ENCODE results near the gene HEBP1.

Gene HEBP1

GRCh38 chr12:12990700-12991468 is 9.2 kb downstream of the HEBP1 start:
- DNase-seq (ENCODE audit: low read depth in 2 of 2) = no peak

- DNase-seq (ENCODE audit: low read depth in 2 of 2) = no peak
Measured at GRCh38 chr12:12987421-12987820, 12.6 kb downstream of the HEBP1 start.

DNA sequence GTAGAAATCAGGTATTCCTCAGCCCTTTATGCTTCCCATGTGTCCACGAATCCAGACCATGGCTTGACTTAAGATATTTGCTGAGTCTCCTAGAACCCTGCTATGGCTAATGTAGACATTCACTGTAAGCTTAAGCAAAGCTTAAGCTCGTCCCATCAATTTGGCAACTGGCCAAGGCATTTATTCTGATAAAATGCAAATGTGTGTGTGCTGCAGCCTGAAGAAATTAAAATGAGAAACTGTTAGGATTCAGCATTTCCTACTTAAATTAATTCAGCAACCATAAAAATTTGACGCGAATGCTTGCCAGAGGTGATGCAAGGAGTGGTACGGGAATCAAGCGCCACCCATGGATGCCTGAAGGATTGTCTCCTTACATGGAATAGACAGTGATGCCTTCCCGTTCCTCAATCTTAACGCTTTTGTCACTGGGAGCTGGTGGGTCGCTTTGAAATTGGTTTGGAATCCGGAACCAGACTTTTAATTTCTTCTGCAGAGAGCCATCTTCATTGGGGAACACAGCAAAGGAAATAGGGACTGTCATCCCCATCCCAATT is 13.2 kb downstream of the HEBP1 start:
- no peak for DNase-seq (ENCODE audit: low read depth in 2 of 2)

DNA sequence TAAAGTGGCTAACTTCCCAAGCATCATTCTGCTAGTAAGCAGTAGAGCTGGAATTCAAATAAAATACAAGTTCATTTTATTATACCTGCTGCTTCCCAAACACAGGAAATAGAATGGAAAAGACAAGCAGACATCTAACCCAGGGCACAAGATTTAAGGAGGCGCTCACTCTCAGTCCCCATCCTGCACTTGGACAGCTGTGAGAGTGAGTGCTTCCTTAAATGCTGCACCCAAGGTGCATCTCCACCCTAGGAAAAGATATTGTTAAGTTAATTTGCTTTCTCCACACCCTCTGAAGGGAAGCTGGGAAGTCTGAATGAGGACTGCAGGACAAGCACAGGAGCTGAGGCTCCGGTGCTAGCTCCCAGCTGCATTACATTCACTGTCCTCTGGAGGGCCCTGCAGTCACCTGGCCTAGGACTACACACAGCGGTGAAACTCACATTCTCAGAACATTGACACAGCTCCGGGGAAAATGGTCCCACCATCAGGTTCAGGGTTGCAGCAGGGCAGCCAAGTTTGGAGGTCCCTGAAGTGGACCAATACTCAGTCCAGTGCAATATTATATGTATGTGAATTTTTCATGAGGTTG is 14.2 kb downstream of the HEBP1 start:
- DNase-seq (ENCODE audit: low read depth in 2 of 2) = no peak

DNA sequence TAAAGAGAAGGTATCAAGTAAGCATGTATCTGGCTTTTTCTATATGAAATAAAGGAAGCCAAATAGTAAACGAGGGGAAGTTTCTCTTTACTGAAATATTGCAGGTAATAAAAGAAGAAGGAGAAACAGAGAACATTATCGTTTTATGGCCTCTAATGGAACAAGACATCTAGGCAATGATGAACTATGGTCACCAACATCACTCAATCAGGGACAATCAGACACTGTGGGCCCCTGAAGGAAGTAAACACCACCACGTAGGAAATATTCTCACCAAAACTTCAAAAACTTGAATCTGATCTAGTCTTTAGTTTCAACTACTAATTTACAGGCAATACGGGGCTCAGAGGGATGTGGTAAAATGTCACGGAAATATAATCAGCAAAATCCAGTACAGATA is 15.9 kb downstream of the HEBP1 start:
- no peak for DNase-seq (ENCODE audit: low read depth in 2 of 2)

GRCh38 chr12:12983420-12984035 is 16.5 kb downstream of the HEBP1 start:
- DNase-seq (ENCODE audit: low read depth in 2 of 2) = no peak

DNA sequence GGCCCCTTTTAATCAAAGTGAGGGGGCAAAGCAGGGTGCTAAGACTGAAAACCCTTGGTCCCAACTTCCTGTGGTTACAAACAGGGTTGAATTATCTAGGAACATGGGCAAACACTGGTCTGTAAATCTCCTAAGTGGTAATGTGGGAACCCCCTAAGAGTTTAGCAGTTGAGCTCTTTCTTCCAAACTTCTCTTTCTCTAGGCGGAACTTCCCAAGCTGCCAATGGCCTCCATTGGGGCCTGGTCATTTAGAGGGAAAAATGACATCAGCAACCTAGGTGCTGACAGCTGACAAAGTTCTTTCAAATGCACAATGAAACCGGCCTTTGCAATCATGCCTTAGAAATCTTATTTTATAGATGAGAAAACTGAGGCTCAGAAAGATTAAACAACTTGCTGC is 17.7 kb downstream of the HEBP1 start:
- DNase-seq (ENCODE audit: low read depth in 2 of 2) = no peak

- DNase-seq (ENCODE audit: low read depth in 2 of 2) = no peak
Measured at GRCh38 chr12:12979731-12980259, 20.3 kb downstream of the HEBP1 start.

GRCh38 chr12:12979126-12979525 is 20.9 kb downstream of the HEBP1 start:
- no peak for DNase-seq (ENCODE audit: low read depth in 2 of 2)

DNA sequence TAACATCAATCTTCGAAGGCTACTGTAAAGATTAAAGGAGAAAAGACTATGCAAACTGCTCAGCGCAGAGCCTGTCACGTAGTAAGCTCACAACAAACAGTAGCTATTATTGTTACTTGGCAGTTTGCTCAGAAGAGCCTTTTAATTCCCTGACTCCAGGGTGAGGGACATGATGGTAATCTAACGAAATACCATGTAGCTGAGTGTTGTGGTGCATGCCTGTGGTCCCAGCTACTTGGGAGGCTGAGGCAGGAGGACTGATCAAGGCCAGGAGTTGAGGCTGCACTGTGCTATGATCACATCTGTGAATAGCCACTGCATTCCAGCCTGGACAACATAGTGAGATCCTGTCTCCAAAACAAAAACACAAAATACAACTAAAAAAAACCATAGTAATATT is 22.8 kb downstream of the HEBP1 start:
- DNase-seq (ENCODE audit: low read depth in 2 of 2) = no peak

DNA sequence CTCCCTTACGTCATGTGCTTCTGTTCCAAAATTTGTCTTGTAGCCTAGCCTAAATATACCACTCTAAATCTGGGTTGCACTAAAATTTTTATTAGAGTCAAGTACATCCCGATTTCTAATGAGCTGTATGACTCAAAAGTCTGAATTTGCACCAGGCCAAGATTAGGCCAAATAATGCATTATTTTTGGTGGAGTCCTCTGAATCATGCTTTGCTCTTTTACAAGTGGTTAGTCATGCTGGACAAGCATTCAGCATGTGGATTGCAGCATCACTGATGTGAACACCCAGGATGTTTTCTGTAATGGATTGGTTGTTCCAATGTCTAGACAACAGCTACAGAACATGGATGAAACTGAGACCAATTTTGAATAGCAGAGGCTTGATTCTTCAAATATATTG is 23.7 kb downstream of the HEBP1 start:
- DNase-seq (ENCODE audit: low read depth in 2 of 2) = no peak

DNA sequence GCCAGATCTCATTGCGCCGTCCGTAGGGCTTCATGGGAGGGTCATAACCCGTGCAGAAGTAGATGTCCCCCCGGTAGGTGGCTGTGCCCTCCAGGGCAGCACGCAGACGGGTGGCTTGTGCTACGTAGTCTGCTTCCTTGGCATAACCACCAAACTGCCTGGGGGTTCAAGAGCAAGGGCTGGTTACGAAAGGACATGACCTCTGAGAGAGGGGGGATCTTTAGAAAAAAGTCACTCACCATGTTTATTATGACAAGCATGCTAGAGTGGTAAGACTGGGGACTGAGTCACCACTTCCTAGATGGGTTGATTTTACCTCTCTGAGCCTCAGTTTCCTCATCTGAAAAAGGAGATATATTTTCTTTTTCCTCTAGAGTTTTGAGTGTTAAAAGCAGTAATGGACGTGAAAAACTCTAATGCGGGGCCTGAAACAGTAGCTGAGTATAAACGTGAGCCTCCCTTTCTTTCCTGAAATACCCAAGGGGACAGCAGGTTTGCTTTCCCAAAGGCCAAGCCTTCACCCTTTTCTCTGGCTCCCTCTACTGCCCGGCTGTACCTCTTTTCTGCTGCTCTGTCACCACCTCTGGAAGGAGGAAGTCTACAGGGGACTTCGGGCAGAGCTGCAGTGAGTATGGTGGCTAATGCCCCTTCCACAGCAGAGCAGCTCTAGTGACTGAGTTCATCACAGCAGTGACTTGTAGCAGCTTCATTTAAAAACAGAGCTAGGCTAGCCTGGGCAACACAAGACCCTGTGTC is 24.6 kb downstream of the HEBP1 start:
- DNase-seq (ENCODE audit: low read depth in 2 of 2) = no peak

GRCh38 chr12:12974211-12974610 is 25.9 kb downstream of the HEBP1 start:
- no peak for DNase-seq (ENCODE audit: low read depth in 2 of 2)

GRCh38 chr12:12973019-12973418 is 27.0 kb downstream of the HEBP1 start:
- no peak for DNase-seq (ENCODE audit: low read depth in 2 of 2)

- DNase-seq (ENCODE audit: low read depth in 2 of 2) = no peak
Measured at GRCh38 chr12:12965836-12966235, 34.2 kb downstream of the HEBP1 start.

DNA sequence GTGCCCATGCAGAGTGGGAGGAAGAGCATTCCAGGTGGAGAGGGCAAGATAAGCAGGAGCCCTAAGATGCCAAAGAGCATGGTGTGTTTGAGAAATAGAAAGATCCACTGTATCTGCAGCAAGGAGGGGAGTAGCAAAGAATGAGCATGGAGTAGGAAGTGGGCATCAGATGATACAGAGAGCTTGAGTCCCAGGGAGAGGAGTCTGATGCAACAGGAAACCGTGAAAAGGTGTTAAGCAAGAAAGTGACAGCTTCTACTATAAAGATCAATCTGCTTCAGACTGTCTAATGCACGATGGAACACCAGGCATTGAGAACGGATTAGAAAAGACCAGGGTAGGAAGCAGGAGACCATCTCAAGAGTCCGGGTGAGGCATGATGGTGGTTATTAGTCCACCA is 35.8 kb downstream of the HEBP1 start:
- no peak for DNase-seq (ENCODE audit: low read depth in 2 of 2)

DNA sequence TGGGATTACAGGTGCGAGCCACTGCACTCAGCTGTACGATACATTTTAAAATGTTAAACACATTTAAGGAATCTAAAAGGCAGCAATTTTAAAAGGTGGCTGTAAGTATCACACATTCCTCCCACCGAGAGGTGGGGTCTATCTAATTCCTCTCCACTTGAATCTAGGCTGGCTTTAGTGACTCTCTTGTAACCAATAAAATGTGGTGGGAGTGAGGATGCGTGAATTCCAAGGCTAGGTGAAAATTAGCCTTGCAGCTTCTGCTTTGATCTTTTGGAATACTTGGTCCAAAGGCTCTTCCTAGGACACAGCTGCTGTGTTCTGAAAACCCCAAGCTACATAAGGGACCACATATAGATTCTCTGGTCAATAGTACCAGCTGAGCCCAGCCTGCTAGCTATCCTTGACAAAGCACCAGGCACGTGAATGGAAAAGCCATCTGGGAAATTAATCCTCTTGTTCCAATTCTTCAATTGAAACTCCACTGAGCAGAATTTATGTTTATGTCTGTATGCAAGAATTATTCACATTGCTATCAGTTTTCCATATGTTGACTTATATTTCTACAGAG is 39.3 kb downstream of the HEBP1 start:
- DNase-seq (ENCODE audit: low read depth in 2 of 2) = no peak

- DNase-seq (ENCODE audit: low read depth in 2 of 2) = no peak
Measured at GRCh38 chr12:12958886-12959285, 41.2 kb downstream of the HEBP1 start.

GRCh38 chr12:12954878-12955625 is 45.0 kb downstream of the HEBP1 start:
- no peak for DNase-seq (ENCODE audit: low read depth in 2 of 2)

- DNase-seq (ENCODE audit: low read depth in 2 of 2) = no peak
Measured at GRCh38 chr12:12954356-12954755, 45.7 kb downstream of the HEBP1 start.

GRCh38 chr12:12952036-12952435 is 48.0 kb downstream of the HEBP1 start, which contains the start of gene GPRC5D:
TSS of gene GPRC5D (minus strand) at chr12:12952170. CDS start at chr12:12950384, 1,786 bp downstream.
- DNase-seq (ENCODE audit: low read depth in 2 of 2) = no peak
